HepG2 (cell line): Measurements from ENCODE around the gene NPB. TPM values are rescaled to one million over a fixed set of nuclear protein-coding genes. Genes with fewer than 3 reads are reported as not detected.

Experiments
- ELK4 ChIP-seq: sonication (generic); formaldehyde crosslinking; IDR thresholded peaks from 2 replicates; pipeline ENCODE4 v1.9.0; 2021; ENCODE audit warnings: missing genetic modification reagents, borderline replicate concordance
- IKZF1 ChIP-seq: fragments of 450-650 bp; IDR thresholded peaks from 2 replicates; pipeline ENCODE4 v1.7.1; 2016
- MTERF4 ChIP-seq: sonication (generic); formaldehyde crosslinking; IDR thresholded peaks from 2 replicates; pipeline ENCODE4 v1.8.0; 2023; ENCODE audit warnings: mild to moderate bottlenecking, missing genetic modification reagents
- NFKBIZ ChIP-seq: IDR thresholded peaks from 2 replicates; pipeline ENCODE4 v1.6.1; 2018; ENCODE audit warnings: missing genetic modification reagents, missing compliant biosample characterization
- PLSCR1 ChIP-seq: sonication (generic); formaldehyde crosslinking; IDR thresholded peaks from 2 replicates; pipeline ENCODE4 v1.5.0; 2020; ENCODE audit warnings: missing genetic modification reagents, mild to moderate bottlenecking, borderline replicate concordance
- POLR2AphosphoS2 ChIP-seq: IDR thresholded peaks from 2 replicates; pipeline ENCODE4 v1.6.1; 2011; ENCODE audit warnings: low read depth, low read length, improper control_type of control experiment
- SOX6 ChIP-seq, 2 experiments: fragments of 450-650 bp in 1 of 2; sonication (generic) in 1 of 2; formaldehyde crosslinking in 1 of 2; IDR thresholded peaks; 2 replicates each; pipeline versions ENCODE4 v1.4.0 to v1.6.1; 2017 to 2020; ENCODE audit warnings: antibody characterized with exemption in 1 of 2, mild to moderate bottlenecking in 1 of 2, missing genetic modification reagents in 1 of 2
- ZBTB7A ChIP-seq: sonication (generic); formaldehyde crosslinking; IDR thresholded peaks from 2 replicates; pipeline ENCODE4 v1.8.0; 2022; ENCODE audit warnings: mild to moderate bottlenecking, missing genetic modification reagents
- ZNF138 ChIP-seq: sonication (generic); formaldehyde crosslinking; IDR thresholded peaks from 2 replicates; pipeline ENCODE4 v1.5.0; 2020; ENCODE audit warnings: mild to moderate bottlenecking, low read depth, missing genetic modification reagents
- ZNF230 ChIP-seq: sonication (generic); formaldehyde crosslinking; IDR thresholded peaks from 2 replicates; pipeline ENCODE4 v1.4.0; 2020; ENCODE audit warnings: mild to moderate bottlenecking, missing genetic modification reagents
- ZNF275 ChIP-seq: sonication (generic); formaldehyde crosslinking; IDR thresholded peaks from 2 replicates; pipeline ENCODE4 v1.8.0; 2022; ENCODE audit warnings: missing genetic modification reagents, mild to moderate bottlenecking, inconsistent platforms, borderline replicate concordance
- ZNF407 ChIP-seq: sonication (generic); formaldehyde crosslinking; IDR thresholded peaks from one replicate; pipeline ENCODE4 v1.5.1; 2020; ENCODE audit warnings: mild to moderate bottlenecking, missing genetic modification reagents; ENCODE audit errors: not compliant biosample characterization
- ZNF629 ChIP-seq: sonication (generic); formaldehyde crosslinking; conservative IDR thresholded peaks from 2 replicates; pipeline ENCODE4 v1.5.0; 2020; ENCODE audit warnings: missing genetic modification reagents
- ZNF7 ChIP-seq: IDR thresholded peaks from 2 replicates; pipeline ENCODE4 v1.6.1; 2016; ENCODE audit warnings: missing biosample characterization, missing genetic modification reagents
- ZNF773 ChIP-seq: sonication (generic); formaldehyde crosslinking; IDR thresholded peaks from 2 replicates; pipeline ENCODE4 v1.4.0; 2020; ENCODE audit warnings: missing genetic modification reagents, borderline replicate concordance
- polyA plus RNA-seq, 8 experiments: library from polyadenylated mRNA; depleted of rRNA in 3 of 8; stranded (reverse) in 7 of 8; unstranded in 1 of 8; fragments of >200 nt; fragmentation: Illumina TruSeq in 4 of 8; extraction: Trizol in 4 of 8; gene quantifications; 2 replicates each; pipeline versions ENCODE4 v1.2.1 to v1.2.3, GENCODE V29; 2011 to 2016; ENCODE audit warnings: low read depth in 4 of 8, missing spikeins in 1 of 8, mixed read lengths in 1 of 8; ENCODE audit not compliant: insufficient read depth in 1 of 8
- total RNA-seq, 5 experiments: library from RNA; depleted of rRNA; stranded (reverse); fragments of >200 nt; fragmentation: Illumina TruSeq; extraction: Trizol; gene quantifications; 2 replicates each; pipeline ENCODE4 v1.2.3, GENCODE V29; 2016; ENCODE audit warnings: low read depth in 1 of 5

Gene NPB
- total and polyA plus RNA-seq, 2 of the 13 experiments (the other 11 are each of a cell fraction or from before 2014, with no cell fraction given) = 0.11 to 0.93 TPM

GRCh38 chr17:81859906-81860755 lies 41.9 kb upstream of the NPB start, which contains the start of gene P4HB (continued):
- no peak for TF ChIP-seq PLSCR1 (CRISPR knock-in tag)
- TF ChIP-seq ZNF230 = peak; percentile 23; the same call in 1 of the 2 replicates
- TF ChIP-seq ZNF138 (CRISPR knock-in tag) = 0 out of 2 replicates have a peak, but pooled peaks have one; percentile 48
- peak; percentile 48; the same call in 1 of the 2 replicates for TF ChIP-seq MTERF4 (CRISPR knock-in tag)
- no peak for TF ChIP-seq ZNF275
- 0 out of 2 replicates have a peak, but pooled peaks have one; percentile 78 for TF ChIP-seq POLR2AphosphoS2
- no peak for TF ChIP-seq ZNF7 (CRISPR knock-in tag)
- TF ChIP-seq ELK4 (CRISPR knock-in tag) = peak; percentile 85; the same call in 1 of the 2 replicates
- TF ChIP-seq ZNF773 (CRISPR knock-in tag) = peak; percentile 89; the same call in 1 of the 2 replicates
- TF ChIP-seq NFKBIZ (CRISPR knock-in tag) = no peak
- TF ChIP-seq ZNF629 (CRISPR knock-in tag) = no peak
- peak; percentile 22; the same call in 1 of the 2 replicates for TF ChIP-seq ZBTB7A (CRISPR knock-in tag)
- TF ChIP-seq SOX6 (IDR thresholded peaks at IDR 0.05) = no peak
- no peak for TF ChIP-seq SOX6 (CRISPR knock-in tag; IDR thresholded peaks at IDR 0.05)
- TF ChIP-seq ZNF407 (CRISPR knock-in tag) = peak; percentile 4
- no peak for TF ChIP-seq IKZF1
